Measurements from ENCODE around the gene CWC27. TPM values are rescaled to one million over a fixed set of nuclear protein-coding genes. Genes with fewer than 3 reads are reported as not detected.

The CWC27 gene
- total RNA-seq, 1 experiment from 2014 or later, result 12.6 TPM

GRCh38 chr5:65022932-65023331 is 254.2 kb downstream of the CWC27 start:
- no peaks in the 10 kb centered on the region for H3K36me3 ChIP-seq (ENCODE audit: low read depth, low read length)
- intact Hi-C loops (cut with micrococcal nuclease), result no loop called here
- no peak overlapping the region for H2AFZ ChIP-seq (ENCODE audit: low read length)
- H3K9me2 ChIP-seq (replicated peaks; ENCODE audit: low read length), result no peaks in the 10 kb centered on the region
- ATAC-seq, result no peak
- H3K4me2 ChIP-seq (ENCODE audit: low read length), result no peak overlapping the region
- CTCF ChIA-PET, result no interaction called here
- no TSS peak for BruUV-seq (replicated peaks)
- no peak for DNase-seq
- no peaks in the 10 kb centered on the region for H3K9me3 ChIP-seq (ENCODE audit: low read length)
- no peaks in the 10 kb centered on the region for H3F3A ChIP-seq (ENCODE audit: low read length, unreplicated experiment)
- TF ChIP-seq EZH2 (IDR thresholded peaks at IDR 0.05; ENCODE audit: low read length, unreplicated experiment) (no peak), EZH2phosphoT487 (IDR thresholded peaks at IDR 0.05; ENCODE audit: borderline replicate concordance, low read length) (no peak), CTCF (conservative IDR thresholded peaks at IDR 0.05; ENCODE audit: low read depth, low read length) (no peak)
- no peak overlapping the region for H3K9ac ChIP-seq (ENCODE audit: low read length)
- H3K27ac ChIP-seq (ENCODE audit: low read length), result no peak overlapping the region
- no peaks in the 10 kb centered on the region for H3K27me3 ChIP-seq (ENCODE audit: low read length)
- no peak overlapping the region for H3K4me3 ChIP-seq (ENCODE audit: low read length)
- no peaks in the 10 kb centered on the region for H3K79me2 ChIP-seq (ENCODE audit: low read length)
- no peaks in the 10 kb centered on the region for H4K20me1 ChIP-seq (ENCODE audit: low read length)
- POLR2A ChIA-PET (ENCODE audit: unreplicated experiment), result no interaction called here
- no peaks in the 10 kb centered on the region for H3K4me1 ChIP-seq (ENCODE audit: insufficient read depth, low read length)

- no peak overlapping the region for H3K27ac ChIP-seq (ENCODE audit: low read length)
- no peaks in the 10 kb centered on the region for H3K36me3 ChIP-seq (ENCODE audit: low read depth, low read length)
- no peak overlapping the region for H3K4me3 ChIP-seq (ENCODE audit: low read length)
- no peaks in the 10 kb centered on the region for H3F3A ChIP-seq (ENCODE audit: low read length, unreplicated experiment)
- intact Hi-C loops (cut with micrococcal nuclease), result no loop called here
- H3K9me2 ChIP-seq (replicated peaks; ENCODE audit: low read length), result no peaks in the 10 kb centered on the region
- H3K4me2 ChIP-seq (ENCODE audit: low read length), result no peak overlapping the region
- no peak overlapping the region for H3K9ac ChIP-seq (ENCODE audit: low read length)
- H2AFZ ChIP-seq (ENCODE audit: low read length), result no peak overlapping the region
- no TSS peak for BruUV-seq (replicated peaks)
- H3K4me1 ChIP-seq (ENCODE audit: insufficient read depth, low read length), result no peaks in the 10 kb centered on the region
- no peak for DNase-seq
- POLR2A ChIA-PET (ENCODE audit: unreplicated experiment), result no interaction called here
- H3K9me3 ChIP-seq (ENCODE audit: low read length), result no peaks in the 10 kb centered on the region
- H3K27me3 ChIP-seq (ENCODE audit: low read length), result no peaks in the 10 kb centered on the region
- H4K20me1 ChIP-seq (ENCODE audit: low read length), result no peaks in the 10 kb centered on the region
- TF ChIP-seq CTCF (conservative IDR thresholded peaks at IDR 0.05; ENCODE audit: low read depth, low read length) (no peak), EZH2phosphoT487 (IDR thresholded peaks at IDR 0.05; ENCODE audit: borderline replicate concordance, low read length) (no peak), EZH2 (IDR thresholded peaks at IDR 0.05; ENCODE audit: low read length, unreplicated experiment) (no peak)
- H3K79me2 ChIP-seq (ENCODE audit: low read length), result no peaks in the 10 kb centered on the region
- ATAC-seq, result no peak
- CTCF ChIA-PET, result no interaction called here
These were observed 256.0 kb downstream of the CWC27 start for GRCh38 chr5:65024681-65025080.

- ChIA-PET POLR2A (ENCODE audit: unreplicated experiment) (no interaction called here), CTCF (no interaction called here)
- no peak overlapping the region for H3K9ac ChIP-seq (ENCODE audit: low read length)
- TF ChIP-seq CTCF (conservative IDR thresholded peaks at IDR 0.05; ENCODE audit: low read depth, low read length) (no peak), EZH2phosphoT487 (IDR thresholded peaks at IDR 0.05; ENCODE audit: borderline replicate concordance, low read length) (no peak), EZH2 (IDR thresholded peaks at IDR 0.05; ENCODE audit: low read length, unreplicated experiment) (no peak)
- no peak for DNase-seq
- BruUV-seq (replicated peaks), result no TSS peak
- no peaks in the 10 kb centered on the region for H3K79me2 ChIP-seq (ENCODE audit: low read length)
- H3K27ac ChIP-seq (ENCODE audit: low read length), result no peak overlapping the region
- no peaks in the 10 kb centered on the region for H3K36me3 ChIP-seq (ENCODE audit: low read depth, low read length)
- intact Hi-C loops (cut with micrococcal nuclease), result no loop called here
- no peak for ATAC-seq
- no peaks in the 10 kb centered on the region for H4K20me1 ChIP-seq (ENCODE audit: low read length)
- no peaks in the 10 kb centered on the region for H3K9me2 ChIP-seq (replicated peaks; ENCODE audit: low read length)
- H3K9me3 ChIP-seq (ENCODE audit: low read length), result no peaks in the 10 kb centered on the region
- no peak overlapping the region for H2AFZ ChIP-seq (ENCODE audit: low read length)
- H3K4me1 ChIP-seq (ENCODE audit: insufficient read depth, low read length), result no peaks in the 10 kb centered on the region
- H3F3A ChIP-seq (ENCODE audit: low read length, unreplicated experiment), result no peaks in the 10 kb centered on the region
- H3K4me2 ChIP-seq (ENCODE audit: low read length), result no peak overlapping the region
- H3K4me3 ChIP-seq (ENCODE audit: low read length), result no peak overlapping the region
- H3K27me3 ChIP-seq (ENCODE audit: low read length), result no peaks in the 10 kb centered on the region
These were observed 258.3 kb downstream of the CWC27 start for GRCh38 chr5:65026816-65027548.

All from PC-3 (cell line).